Measurements from ENCODE around the gene C11orf71. TPM values are rescaled to one million over a fixed set of nuclear protein-coding genes. Genes with fewer than 3 reads are reported as not detected.

C11orf71 gene
- total and polyA plus RNA-seq, 10 of the 15 experiments (the other 5 are each of a cell fraction or from before 2014, with no cell fraction given) = 1.4 to 12.0 (median 7.1) TPM

DNA sequence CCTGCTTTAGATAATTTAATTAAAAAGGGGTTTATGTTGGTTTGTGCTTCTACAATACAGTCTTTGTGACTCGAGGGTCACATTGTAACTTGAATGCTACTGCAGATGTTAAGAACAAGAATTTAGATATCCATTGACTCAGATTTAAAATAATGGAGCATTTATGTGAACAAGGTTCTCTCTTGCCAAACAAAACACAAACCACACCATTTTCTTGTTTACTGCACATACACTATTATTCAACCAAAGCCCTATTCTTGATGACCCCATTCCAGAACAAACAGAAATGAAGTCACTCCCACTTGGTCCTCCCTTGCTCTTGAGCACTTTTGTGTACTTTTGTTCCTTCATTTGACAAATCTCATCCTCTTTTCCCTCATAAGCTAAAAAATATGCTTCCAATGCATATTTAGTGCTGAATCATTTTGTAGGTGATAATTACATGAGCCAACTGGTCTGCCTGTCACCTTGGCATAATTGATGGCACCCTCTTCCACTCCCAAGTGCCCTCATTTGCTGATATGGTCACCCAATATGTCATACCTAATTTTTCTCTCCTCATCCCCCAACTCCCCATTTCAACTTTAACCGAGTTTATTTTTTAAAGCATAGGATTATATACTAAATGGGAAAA is 2.8 kb downstream of the C11orf71 start (continued):
- TF ChIP-seq HDAC2 (IDR thresholded peaks at IDR 0.05) (no peak), EP300 (IDR thresholded peaks at IDR 0.05; ENCODE audit: borderline replicate concordance in 1 of 2, control insufficient read depth in 1 of 2, low read depth in 2 of 2, low read length in 2 of 2) (no peak)
- TF ChIP-seq, protein P1, sequence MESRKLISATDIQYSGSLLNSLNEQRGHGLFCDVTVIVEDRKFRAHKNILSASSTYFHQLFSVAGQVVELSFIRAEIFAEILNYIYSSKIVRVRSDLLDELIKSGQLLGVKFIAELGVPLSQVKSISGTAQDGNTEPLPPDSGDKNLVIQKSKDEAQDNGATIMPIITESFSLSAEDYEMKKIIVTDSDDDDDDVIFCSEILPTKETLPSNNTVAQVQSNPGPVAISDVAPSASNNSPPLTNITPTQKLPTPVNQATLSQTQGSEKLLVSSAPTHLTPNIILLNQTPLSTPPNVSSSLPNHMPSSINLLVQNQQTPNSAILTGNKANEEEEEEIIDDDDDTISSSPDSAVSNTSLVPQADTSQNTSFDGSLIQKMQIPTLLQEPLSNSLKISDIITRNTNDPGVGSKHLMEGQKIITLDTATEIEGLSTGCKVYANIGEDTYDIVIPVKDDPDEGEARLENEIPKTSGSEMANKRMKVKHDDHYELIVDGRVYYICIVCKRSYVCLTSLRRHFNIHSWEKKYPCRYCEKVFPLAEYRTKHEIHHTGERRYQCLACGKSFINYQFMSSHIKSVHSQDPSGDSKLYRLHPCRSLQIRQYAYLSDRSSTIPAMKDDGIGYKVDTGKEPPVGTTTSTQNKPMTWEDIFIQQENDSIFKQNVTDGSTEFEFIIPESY (IDR thresholded peaks at IDR 0.05) = no peak

DNA sequence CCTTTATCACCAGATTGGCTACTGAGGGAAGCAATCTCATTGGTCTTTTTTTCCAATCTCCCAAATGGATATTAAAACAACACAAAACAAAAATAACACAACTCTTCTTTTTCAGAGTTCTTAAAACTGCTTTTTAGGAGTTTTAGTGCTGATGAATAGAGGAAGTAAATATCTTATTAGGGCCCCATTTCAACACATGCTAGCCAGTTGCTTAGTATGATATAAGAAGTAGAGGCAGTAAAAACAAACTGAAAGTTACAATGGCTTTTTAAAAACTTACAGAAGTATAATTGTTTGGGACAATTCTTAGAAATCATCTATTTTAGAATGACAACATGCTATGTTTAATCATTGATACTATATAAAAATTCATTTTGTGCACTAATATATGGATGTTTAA is 3.4 kb downstream of the C11orf71 start:
- ChIA-PET RAD21 (ENCODE audit: unreplicated experiment) (no interaction called here), SMC1A (ENCODE audit: uncharacterized antibody, unreplicated experiment) (no interaction called here), POLR2A (no interaction called here), CTCF (no interaction called here)
- Histone ChIP-seq H3K27ac (ENCODE audit: control insufficient read depth, insufficient read depth) (no peak overlapping the region), H2AFZ (ENCODE audit: control insufficient read depth, low read depth, low read length) (no peak overlapping the region), H4K20me1 (ENCODE audit: control insufficient read depth, insufficient read depth) (no peaks in the 10 kb centered on the region), H3K79me2 (ENCODE audit: control insufficient read depth, insufficient read depth, low read length) (peaks cover 30% of the 10 kb centered on the region), H3K27me3 (replicated peaks in 1 of 2; ENCODE audit: control insufficient read depth in 2 of 2, insufficient read depth in 2 of 2, low read length in 1 of 2) (no peaks in the 10 kb centered on the region), H3K9ac (ENCODE audit: control insufficient read depth, insufficient read depth, low read length) (no peak overlapping the region), H3K4me3 (no peak overlapping the region), H3K36me3 (ENCODE audit: control insufficient read depth in 2 of 2, insufficient read depth in 2 of 2, low read length in 1 of 2) (no peaks in the 10 kb centered on the region), H3K4me1 (ENCODE audit: control insufficient read depth, insufficient read depth, low read length) (no peaks in the 10 kb centered on the region), H3K9me3 (replicated peaks; ENCODE audit: control insufficient read depth, insufficient read depth, low read length) (no peaks in the 10 kb centered on the region), H3K4me2 (ENCODE audit: control insufficient read depth, insufficient read depth) (no peak overlapping the region)
- no TSS peak for BruUV-seq (replicated peaks)
- in situ Hi-C loops (cut with MboI) = no loop called here
- TF ChIP-seq CREM (IDR thresholded peaks at IDR 0.05; ENCODE audit: low read depth) (no peak), CHD1 (IDR thresholded peaks at IDR 0.05; ENCODE audit: low read depth, low read length) (no peak), SUZ12 (IDR thresholded peaks at IDR 0.05; ENCODE audit: unreplicated experiment) (no peak), TARDBP (IDR thresholded peaks at IDR 0.05; ENCODE audit: borderline replicate concordance) (no peak), BHLHE40 (IDR thresholded peaks at IDR 0.05; ENCODE audit: borderline replicate concordance in 1 of 2, low read depth in 2 of 2, low read length in 1 of 2) (no peak)
- intact Hi-C loops (cut with micrococcal nuclease; ENCODE audit: unreplicated experiment) = no loop called here
- DNase-seq (ENCODE audit: low read depth, low spot score) = no peak
- no peak for ATAC-seq
- FAIRE-seq = no peak
